MM.1S (cell line): ENCODE results near the gene RFX2.

Experiments
- DNase-seq: peaks from one replicate; pipeline ENCODE4 v3.0.0-alpha.2; 2015
- H2AFZ ChIP-seq: fragments of 300-600 bp; sonication (generic); 2 replicates; pipeline ENCODE4 v1.6.0; 2016; ENCODE audit warnings: antibody characterized with exemption, low read length
- H3F3A ChIP-seq: fragments of 300-600 bp; sonication (generic); 2 replicates; pipeline ENCODE4 v1.6.1; 2016; ENCODE audit warnings: mild to moderate bottlenecking, antibody characterized with exemption, low read length, moderate library complexity, mixed read lengths; ENCODE audit not compliant: insufficient read depth
- H3K27ac ChIP-seq: fragments of 300-600 bp; sonication (generic); 2 replicates; pipeline ENCODE4 v1.5.1; 2016; ENCODE audit warnings: mild to moderate bottlenecking, low read length
- H3K27me3 ChIP-seq: fragments of 300-600 bp; sonication (generic); replicated peaks from 2 replicates; pipeline ENCODE4 v1.6.0; 2016; ENCODE audit warnings: low read length; ENCODE audit not compliant: insufficient read depth
- H3K36me3 ChIP-seq: fragments of 300-600 bp; sonication (generic); replicated peaks from 2 replicates; pipeline ENCODE4 v1.6.1; 2016; ENCODE audit warnings: mild to moderate bottlenecking, low read length, mixed read lengths; ENCODE audit not compliant: insufficient read depth
- H3K4me1 ChIP-seq: fragments of 300-600 bp; sonication (generic); 2 replicates; pipeline ENCODE4 v1.6.1; 2016; ENCODE audit warnings: low read length, mixed read lengths
- H3K4me2 ChIP-seq: fragments of 300-600 bp; sonication (generic); 2 replicates; pipeline ENCODE4 v1.6.0; 2016; ENCODE audit warnings: low read depth, low read length
- H3K4me3 ChIP-seq: fragments of 300-600 bp; sonication (generic); 2 replicates; pipeline ENCODE4 v1.5.1; 2016; ENCODE audit warnings: low read length, mixed read lengths
- H3K79me2 ChIP-seq: fragments of 300-600 bp; sonication (generic); 2 replicates; pipeline ENCODE4 v1.6.1; 2016; ENCODE audit warnings: mixed run types, low read length, mixed read lengths
- H3K9ac ChIP-seq: fragments of 300-600 bp; sonication (generic); 2 replicates; pipeline ENCODE4 v1.6.1; 2016; ENCODE audit warnings: low read length, mixed read lengths
- H3K9me2 ChIP-seq: fragments of 300-600 bp; sonication (generic); replicated peaks from 2 replicates; pipeline ENCODE4 v1.6.1; 2016; ENCODE audit warnings: mild to moderate bottlenecking, low read length, mixed read lengths; ENCODE audit not compliant: insufficient read depth
- H3K9me3 ChIP-seq: fragments of 300-600 bp; sonication (generic); replicated peaks from 2 replicates; pipeline ENCODE4 v1.6.1; 2016; ENCODE audit warnings: mild to moderate bottlenecking, low read length, mixed read lengths; ENCODE audit not compliant: insufficient read depth
- H4K20me1 ChIP-seq: fragments of 300-600 bp; sonication (generic); 2 replicates; pipeline ENCODE4 v1.6.1; 2016; ENCODE audit warnings: mild to moderate bottlenecking, low read length, moderate library complexity, mixed read lengths; ENCODE audit not compliant: insufficient read depth
- CTCF ChIP-seq: fragments of 300-600 bp; sonication (generic); IDR thresholded peaks from 2 replicates; pipeline ENCODE4 v1.5.1; 2016; ENCODE audit warnings: antibody characterized with exemption, low read length, mixed read lengths
- EZH2 ChIP-seq: fragments of 300-600 bp; sonication (generic); optimal IDR thresholded peaks from 2 replicates; pipeline ENCODE3; 2017; ENCODE audit warnings: low read depth, mild to moderate bottlenecking, antibody characterized with exemption, low read length, mixed read lengths
- EZH2phosphoT487 ChIP-seq: fragments of 300-600 bp; sonication (generic); IDR thresholded peaks from 2 replicates; pipeline ENCODE4 v1.6.1; 2018; ENCODE audit warnings: antibody characterized with exemption, low read length

Gene RFX2

GRCh38 chr19:6126335-6126974 lies 16.2 kb upstream of the RFX2 start:
- TF ChIP-seq EZH2phosphoT487: no peak
- peak; percentile 56 for TF ChIP-seq CTCF
- no peak overlapping the region for H2AFZ ChIP-seq
- H3K27me3 ChIP-seq: peaks cover 71% of the 10 kb centered on the region
- no peaks in the 10 kb centered on the region for H4K20me1 ChIP-seq
- peak; percentile 65 for DNase-seq
- no peaks in the 10 kb centered on the region for H3K36me3 ChIP-seq
- H3K9me3 ChIP-seq: no peaks in the 10 kb centered on the region
- no peak overlapping the region for H3K4me2 ChIP-seq
- no peaks in the 10 kb centered on the region for H3K9me2 ChIP-seq
- no peak overlapping the region for H3K27ac ChIP-seq
- no peaks in the 10 kb centered on the region for H3K79me2 ChIP-seq
- H3K4me3 ChIP-seq: no peak overlapping the region
- H3K4me1 ChIP-seq: no peaks in the 10 kb centered on the region
- no peak overlapping the region for H3K9ac ChIP-seq
- no peaks in the 10 kb centered on the region for H3F3A ChIP-seq

DNA sequence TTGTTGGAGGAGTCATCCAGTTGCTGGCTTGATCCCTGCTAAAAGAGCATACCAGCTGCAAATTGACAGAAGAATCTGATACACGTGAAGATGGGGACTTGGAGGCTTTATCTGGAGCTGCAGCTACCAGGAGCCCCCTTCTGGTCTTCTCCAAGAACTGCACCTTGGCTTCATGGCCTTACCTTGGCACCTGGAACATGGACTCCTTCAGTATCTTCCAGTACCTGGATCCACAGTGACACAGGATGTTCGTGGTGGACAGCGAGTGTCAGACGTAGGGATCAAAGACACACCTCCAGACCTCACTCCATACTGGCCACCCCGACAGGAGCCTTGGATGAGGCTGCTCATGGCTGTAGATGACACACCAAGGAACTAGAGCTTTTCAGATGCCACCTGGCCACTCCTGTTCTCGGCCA lies 15.3 kb upstream of the RFX2 start:
- Histone ChIP-seq H3K4me3 (no peak overlapping the region), H4K20me1 (no peaks in the 10 kb centered on the region), H3K27me3 (peaks cover 69% of the 10 kb centered on the region), H3K9me3 (no peaks in the 10 kb centered on the region), H3K9ac (no peak overlapping the region), H3K4me1 (no peaks in the 10 kb centered on the region), H2AFZ (no peak overlapping the region), H3F3A (no peaks in the 10 kb centered on the region), H3K36me3 (no peaks in the 10 kb centered on the region), H3K9me2 (no peaks in the 10 kb centered on the region), H3K27ac (no peak overlapping the region), H3K4me2 (no peak overlapping the region), H3K79me2 (no peaks in the 10 kb centered on the region)
- TF ChIP-seq EZH2phosphoT487 (no peak), CTCF (peak; percentile 95), EZH2 (no peak)
- peak; percentile 81 for DNase-seq

- no peak overlapping the region for H2AFZ ChIP-seq
- H4K20me1 ChIP-seq: no peaks in the 10 kb centered on the region
- TF ChIP-seq EZH2phosphoT487 (no peak), CTCF (no peak), EZH2 (no peak)
- H3K9me3 ChIP-seq: no peaks in the 10 kb centered on the region
- H3F3A ChIP-seq: no peaks in the 10 kb centered on the region
- H3K4me1 ChIP-seq: no peaks in the 10 kb centered on the region; the same call in 1 of the 2 replicates
- no peak overlapping the region for H3K9ac ChIP-seq
- H3K4me2 ChIP-seq: no peak overlapping the region
- H3K9me2 ChIP-seq: no peaks in the 10 kb centered on the region
- no peaks in the 10 kb centered on the region for H3K79me2 ChIP-seq
- H3K27ac ChIP-seq: no peak overlapping the region
- peaks cover 50% of the 10 kb centered on the region for H3K27me3 ChIP-seq
- no peak for DNase-seq
- H3K36me3 ChIP-seq: no peaks in the 10 kb centered on the region
- no peak overlapping the region for H3K4me3 ChIP-seq
Observed at GRCh38 chr19:6119031-6119430, 8.7 kb upstream of the RFX2 start.
